ENCODE measurements around the gene RAI1.

The RAI1 gene

GRCh38 chr17:17822189-17822588 lies 140.9 kb downstream of the RAI1 start:
- Histone ChIP-seq H3K4me3 (replicated peaks; ENCODE audit: low read depth, low read length) (no peak overlapping the region), H3K36me3 (ENCODE audit: control insufficient read depth, insufficient read depth, low read length) (peaks cover 6% of the 10 kb centered on the region), H3K27me3 (replicated peaks; ENCODE audit: control insufficient read depth, insufficient read depth, low read length) (no peaks in the 10 kb centered on the region)
- DNase-seq (ENCODE audit: extremely low read depth, insufficient read length) = no peak
- no peak for TF ChIP-seq CTCF (IDR thresholded peaks at IDR 0.05; ENCODE audit: insufficient read depth, low read length, poor library complexity, severe bottlenecking)

- DNase-seq (ENCODE audit: extremely low read depth, insufficient read length) = no peak
- Histone ChIP-seq H3K36me3 (ENCODE audit: control insufficient read depth, insufficient read depth, low read length) (peaks cover 5% of the 10 kb centered on the region), H3K27me3 (replicated peaks; ENCODE audit: control insufficient read depth, insufficient read depth, low read length) (no peaks in the 10 kb centered on the region), H3K4me3 (replicated peaks; ENCODE audit: low read depth, low read length) (peak overlapping the region; percentile 41)
- TF ChIP-seq CTCF (IDR thresholded peaks at IDR 0.05; ENCODE audit: insufficient read depth, low read length, poor library complexity, severe bottlenecking) = no peak
Measured at GRCh38 chr17:17822616-17823015, 141.4 kb downstream of the RAI1 start.

GRCh38 chr17:17823433-17824118 lies 142.3 kb downstream of the RAI1 start:
- Histone ChIP-seq H3K27me3 (replicated peaks; ENCODE audit: control insufficient read depth, insufficient read depth, low read length) (no peaks in the 10 kb centered on the region), H3K36me3 (ENCODE audit: control insufficient read depth, insufficient read depth, low read length) (peaks cover 4% of the 10 kb centered on the region), H3K4me3 (replicated peaks; ENCODE audit: low read depth, low read length) (peak overlapping the region; percentile 50)
- TF ChIP-seq CTCF (IDR thresholded peaks at IDR 0.05; ENCODE audit: insufficient read depth, low read length, poor library complexity, severe bottlenecking) = no peak
- peak; percentile 89 for DNase-seq (ENCODE audit: extremely low read depth, insufficient read length)

GRCh38 chr17:17824119-17824782 lies 143.0 kb downstream of the RAI1 start:
- H3K27me3 ChIP-seq (replicated peaks; ENCODE audit: control insufficient read depth, insufficient read depth, low read length) = no peaks in the 10 kb centered on the region
- peak overlapping the region; percentile 50 for H3K4me3 ChIP-seq (replicated peaks; ENCODE audit: low read depth, low read length)
- no peak for TF ChIP-seq CTCF (IDR thresholded peaks at IDR 0.05; ENCODE audit: insufficient read depth, low read length, poor library complexity, severe bottlenecking)
- H3K36me3 ChIP-seq (ENCODE audit: control insufficient read depth, insufficient read depth, low read length) = peaks cover 3% of the 10 kb centered on the region; the same call in 1 of the 2 replicates
- DNase-seq (ENCODE audit: extremely low read depth, insufficient read length) = no peak

- no peak for DNase-seq (ENCODE audit: extremely low read depth, insufficient read length)
- no peak overlapping the region for H3K4me3 ChIP-seq (replicated peaks; ENCODE audit: low read depth, low read length)
- no peak for TF ChIP-seq CTCF (IDR thresholded peaks at IDR 0.05; ENCODE audit: insufficient read depth, low read length, poor library complexity, severe bottlenecking)
- peaks cover 3% of the 10 kb centered on the region; the same call in 1 of the 2 replicates for H3K36me3 ChIP-seq (ENCODE audit: control insufficient read depth, insufficient read depth, low read length)
- H3K27me3 ChIP-seq (replicated peaks; ENCODE audit: control insufficient read depth, insufficient read depth, low read length) = no peaks in the 10 kb centered on the region
Measured at GRCh38 chr17:17824783-17825614, 143.7 kb downstream of the RAI1 start.
